NT2/D1 (cell line): Measurements from ENCODE around the gene BCCIP.

ENCODE experiments used
- SUZ12 ChIP-seq: IDR thresholded peaks from 2 replicates; pipeline ENCODE4 v1.6.1; 2011; ENCODE audit not compliant: insufficient read length, insufficient read depth; ENCODE audit errors: extremely low read depth
- ZNF274 ChIP-seq: IDR thresholded peaks from 2 replicates; pipeline ENCODE4 v1.6.1; 2011; ENCODE audit warnings: mild to moderate bottlenecking, low read depth, low read length

GRCh38 chr10:125781374-125781773, 42.0 kb upstream of the BCCIP start:
- TF ChIP-seq SUZ12, result no peak
- TF ChIP-seq ZNF274, result no peak
